Occipital lobe (tissue), 2 donors: Measurements from ENCODE around the gene TSPAN1. TPM values are rescaled to one million over a fixed set of nuclear protein-coding genes. Genes with fewer than 3 reads are reported as not detected.

ENCODE experiments used
- DNase-seq: peaks from one replicate; lab custom pipeline; 2025; lab: John Stamatoyannopoulos, UW
- total RNA-seq: library from RNA; depleted of rRNA; stranded (reverse); fragments of >200 nt; gene quantifications from one replicate; pipeline ENCODE4 v1.2.3, GENCODE V29; 2014

Gene TSPAN1
- total RNA-seq, 1 donor from 2014 or later: 0.31 TPM

DNA sequence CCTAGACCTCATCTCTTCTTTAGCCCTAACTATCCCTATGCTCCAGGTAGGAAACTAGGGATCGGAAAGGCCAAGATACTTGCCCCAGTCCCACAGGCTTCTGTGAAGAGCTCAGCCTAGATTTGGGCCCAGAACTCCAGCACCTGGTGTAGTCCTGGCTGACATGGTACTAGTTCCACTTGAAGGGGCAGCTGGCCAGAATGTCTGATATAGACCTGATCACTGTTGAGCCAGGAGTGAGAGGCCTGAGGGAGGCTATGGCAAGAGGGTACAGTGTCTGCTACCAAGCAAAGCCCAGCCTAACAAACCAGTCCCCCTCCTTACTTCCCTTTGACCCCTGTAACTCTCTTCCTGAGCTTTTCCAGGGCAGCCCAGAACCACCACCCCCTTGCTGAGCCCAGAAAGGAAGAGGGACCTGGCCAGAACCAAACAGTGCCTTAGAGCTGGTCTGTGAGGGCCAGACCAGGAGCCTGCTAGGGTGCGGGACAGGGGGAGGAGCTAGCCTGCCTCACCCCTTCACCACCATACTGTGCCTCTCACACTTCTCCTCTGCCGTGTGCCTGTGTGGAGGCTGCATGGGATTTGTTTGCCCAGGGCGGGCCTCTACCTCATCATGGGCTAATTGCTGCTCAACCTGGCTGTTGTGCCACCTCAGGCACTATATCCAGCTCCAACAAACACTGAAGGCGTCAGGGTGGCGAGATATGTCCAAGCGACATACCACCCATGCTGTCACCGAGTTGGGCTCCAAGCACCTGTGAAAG lies 12.4 kb downstream of the TSPAN1 start:
- no peak for DNase-seq

DNA sequence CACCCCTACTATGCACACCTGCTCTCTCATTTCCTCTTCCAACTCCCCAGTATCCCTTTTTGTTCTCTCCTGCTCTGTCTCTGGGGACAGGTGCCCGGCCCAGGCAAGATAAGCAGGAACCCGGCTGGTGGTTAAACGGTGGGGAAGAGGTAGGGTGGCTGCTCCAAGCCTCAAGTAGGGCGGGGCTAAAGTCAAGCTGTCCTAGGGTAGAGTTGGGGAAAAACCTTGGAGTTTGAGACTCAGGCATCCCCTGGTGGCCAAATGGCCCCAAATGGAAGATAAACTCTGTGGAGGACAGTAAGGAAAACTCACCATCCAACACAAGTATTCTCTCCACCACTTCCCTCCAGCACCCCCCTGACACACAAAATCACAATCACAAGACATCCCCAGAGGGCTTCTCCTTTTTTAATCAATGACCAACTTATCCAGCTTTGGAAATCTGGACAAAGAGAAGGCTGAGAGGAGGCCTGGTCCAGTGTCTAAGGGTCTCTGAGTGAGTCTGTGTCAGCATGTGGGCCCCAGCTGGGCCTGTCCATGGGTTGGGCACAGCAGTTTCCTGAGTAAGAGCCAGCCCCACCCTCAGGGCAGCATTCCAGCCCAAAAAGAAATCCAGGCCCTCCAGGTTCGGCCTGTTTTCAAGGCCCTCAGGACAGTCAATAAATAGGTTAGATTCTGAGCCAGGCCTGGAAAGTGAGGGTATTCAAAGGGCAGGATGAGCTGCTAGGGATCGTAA lies 13.6 kb downstream of the TSPAN1 start:
- no peak for DNase-seq

DNA sequence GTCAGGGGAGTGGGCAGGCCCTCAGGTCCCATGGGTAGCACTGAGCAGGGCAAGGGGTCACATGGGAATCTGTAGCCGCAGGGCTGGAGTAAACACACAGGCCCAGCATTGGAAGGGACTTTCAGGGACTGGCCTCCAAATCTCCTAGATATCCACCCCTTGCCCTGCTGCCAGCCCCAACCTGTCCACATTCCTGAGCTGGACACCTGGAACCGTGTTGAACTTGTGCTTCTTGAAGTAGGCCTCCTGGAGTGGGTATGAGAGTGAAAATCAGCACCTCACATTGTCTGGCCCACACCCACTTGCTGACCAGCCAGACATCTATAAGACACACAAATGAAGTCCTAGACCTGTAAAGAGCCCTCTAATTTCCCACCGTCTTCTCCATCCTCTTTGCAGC lies 15.7 kb downstream of the TSPAN1 start:
- DNase-seq: no peak

DNA sequence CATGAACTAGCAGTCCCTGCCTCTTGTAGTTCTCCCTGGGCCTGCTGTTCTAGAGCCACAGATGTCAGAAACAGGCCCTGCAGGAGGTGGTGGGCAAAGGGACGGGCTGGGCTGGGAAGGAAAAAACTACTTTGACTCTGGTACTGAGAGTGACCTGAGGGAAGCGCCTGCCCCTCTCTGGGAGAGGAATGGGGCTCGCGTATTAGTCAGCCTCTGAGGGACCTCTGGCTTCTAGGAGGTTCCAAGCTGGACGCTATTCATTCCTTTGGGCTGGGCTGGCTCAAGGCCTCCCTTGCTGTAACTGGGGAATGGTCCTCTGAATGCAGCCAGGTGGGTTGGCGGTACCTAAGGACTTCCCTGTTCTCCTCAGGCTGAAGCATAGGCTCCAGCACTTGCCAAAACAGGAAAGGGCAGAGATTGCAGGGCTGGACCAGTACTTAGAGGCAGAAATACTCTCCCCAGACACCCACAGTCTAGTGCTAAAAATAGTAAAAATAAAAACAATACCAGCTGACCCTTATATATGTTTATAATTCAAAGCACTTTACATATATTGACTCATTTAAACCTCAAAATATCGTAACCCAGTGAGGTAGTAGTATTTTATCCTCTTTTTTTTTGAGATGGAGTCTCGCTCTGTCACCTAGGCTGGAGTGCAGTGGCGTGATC lies 16.3 kb downstream of the TSPAN1 start:
- no peak for DNase-seq

DNA sequence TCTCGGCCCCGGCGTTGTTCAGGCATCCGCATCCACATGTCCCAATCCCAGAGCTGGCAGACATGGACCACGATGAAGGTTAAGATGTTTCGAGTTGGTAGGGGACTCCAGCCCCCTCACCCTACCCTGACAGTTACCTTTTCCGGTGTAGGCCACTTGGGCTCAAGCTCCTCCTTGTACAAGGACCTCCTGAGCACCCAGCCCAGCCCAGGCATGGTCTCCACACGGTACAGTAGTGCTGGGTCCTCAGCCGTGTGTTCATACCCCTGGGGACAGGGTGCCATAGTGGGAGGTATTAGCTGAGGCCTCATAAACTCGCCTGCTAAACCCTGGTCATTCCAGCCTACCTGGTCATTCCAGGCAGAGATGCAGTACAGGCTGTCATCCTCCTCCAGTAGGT lies 17.3 kb downstream of the TSPAN1 start:
- no peak for DNase-seq

DNA sequence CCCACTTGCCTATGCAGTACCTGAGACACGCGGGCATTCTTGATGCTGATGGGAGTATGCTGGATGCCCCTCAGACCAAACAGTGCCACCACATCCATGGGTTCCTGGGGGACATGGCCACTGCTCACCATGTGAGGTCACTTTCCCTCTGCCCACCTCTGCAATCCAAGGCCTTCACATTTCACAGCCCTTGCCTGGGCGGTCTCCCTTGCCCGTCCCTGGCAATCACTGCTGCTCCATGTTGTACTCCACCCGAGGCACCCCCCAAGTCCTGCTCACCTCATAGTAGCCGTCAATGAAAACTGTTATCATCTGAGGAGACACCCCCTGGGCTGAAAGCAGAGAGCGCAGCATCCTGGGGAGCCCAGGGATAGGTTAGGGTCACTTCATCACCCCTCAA lies 18.4 kb downstream of the TSPAN1 start:
- no peak for DNase-seq

DNA sequence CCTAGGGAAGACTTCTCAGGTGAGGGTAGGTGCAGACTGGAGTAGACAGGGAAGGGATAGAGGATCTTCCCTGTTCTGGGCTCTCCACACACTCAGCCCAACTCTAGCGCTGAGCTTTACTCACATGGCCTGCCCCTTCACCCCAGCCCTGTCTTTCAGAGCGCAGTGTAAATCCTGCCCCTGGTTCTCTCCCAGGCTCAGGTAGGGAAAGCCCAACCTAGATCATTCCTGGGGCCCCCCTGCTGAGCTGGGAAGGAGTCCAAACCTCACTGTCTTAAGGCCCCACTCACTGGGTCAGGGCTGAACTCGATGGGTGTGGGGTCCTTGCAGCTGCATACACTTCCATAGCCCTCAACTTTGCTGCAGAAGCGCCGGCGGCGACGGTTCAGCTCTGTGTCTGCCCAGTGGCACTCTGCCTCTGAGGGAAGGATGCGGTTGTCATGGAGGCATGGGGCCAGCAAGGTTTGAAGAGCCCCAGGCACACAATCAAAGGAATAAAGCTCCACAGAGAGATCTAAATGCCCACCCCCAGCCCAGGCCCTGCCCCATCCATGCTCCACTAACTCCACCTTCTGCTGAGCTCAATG lies 19.2 kb downstream of the TSPAN1 start:
- no peak for DNase-seq

DNA sequence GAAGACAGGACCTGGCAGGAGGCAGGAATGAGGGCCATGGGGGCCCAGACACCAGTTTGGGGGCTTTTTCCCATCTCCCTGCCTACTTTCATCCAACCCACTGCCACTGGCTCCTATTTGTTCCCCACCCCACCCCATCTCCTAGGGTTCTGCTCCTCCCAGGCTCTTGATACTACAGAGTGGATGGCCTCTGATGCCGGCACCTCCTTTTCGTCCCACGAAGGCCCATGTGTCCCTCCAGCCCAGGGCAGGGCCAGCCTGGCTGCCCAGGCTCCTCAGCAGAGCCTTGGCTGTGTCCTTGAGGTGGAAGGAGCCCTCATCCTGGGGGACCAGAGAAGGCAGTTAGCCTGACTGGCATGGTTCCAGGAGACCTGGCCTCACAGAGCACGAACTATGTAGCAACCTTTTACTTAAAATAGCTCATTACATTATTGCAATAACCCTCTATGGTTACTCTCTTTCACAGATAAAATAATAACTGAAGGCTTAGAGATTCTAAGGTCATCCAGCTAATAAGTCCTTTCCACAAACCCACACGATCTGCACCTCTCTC lies 19.8 kb downstream of the TSPAN1 start:
- DNase-seq: no peak

DNA sequence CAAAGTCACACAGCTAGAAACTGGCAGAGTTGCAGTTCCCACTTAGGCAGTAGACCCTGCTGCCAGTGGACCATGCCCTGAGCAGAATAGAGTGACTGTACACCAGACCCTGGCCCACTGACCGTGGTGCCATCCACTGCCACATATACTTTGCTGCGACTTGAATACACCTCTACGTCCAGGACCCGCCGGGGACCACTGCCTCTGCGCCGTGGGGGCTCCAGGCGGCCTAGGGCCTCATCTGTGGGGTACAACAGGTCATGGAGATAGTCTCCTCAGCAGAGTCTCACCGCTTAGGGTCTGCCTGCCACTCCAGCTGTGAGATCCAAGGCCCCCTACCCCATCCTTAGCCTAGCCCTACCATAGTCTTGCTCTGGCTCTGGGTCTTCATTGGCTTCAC lies 21.7 kb downstream of the TSPAN1 start:
- DNase-seq: no peak

DNA sequence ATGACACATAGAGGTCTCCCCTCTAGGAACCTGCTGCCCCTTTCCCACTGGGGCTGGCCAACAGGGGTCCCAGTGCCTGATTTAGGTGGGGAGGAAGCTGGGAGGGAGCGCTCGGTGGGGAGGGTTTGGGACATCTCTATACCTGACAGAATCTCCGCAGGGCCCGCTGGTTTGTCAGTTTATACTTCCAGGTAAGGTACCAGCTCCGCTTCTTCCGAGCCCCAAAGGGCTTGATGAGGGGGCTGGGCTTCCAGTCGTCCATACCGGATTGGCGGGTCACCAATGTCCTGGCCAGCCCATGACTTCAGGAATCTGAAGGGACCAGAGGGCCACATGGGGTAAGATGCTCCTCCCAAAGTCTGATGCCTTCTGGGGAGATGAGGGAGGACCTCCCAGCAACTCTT lies 22.7 kb downstream of the TSPAN1 start:
- no peak for DNase-seq

DNA sequence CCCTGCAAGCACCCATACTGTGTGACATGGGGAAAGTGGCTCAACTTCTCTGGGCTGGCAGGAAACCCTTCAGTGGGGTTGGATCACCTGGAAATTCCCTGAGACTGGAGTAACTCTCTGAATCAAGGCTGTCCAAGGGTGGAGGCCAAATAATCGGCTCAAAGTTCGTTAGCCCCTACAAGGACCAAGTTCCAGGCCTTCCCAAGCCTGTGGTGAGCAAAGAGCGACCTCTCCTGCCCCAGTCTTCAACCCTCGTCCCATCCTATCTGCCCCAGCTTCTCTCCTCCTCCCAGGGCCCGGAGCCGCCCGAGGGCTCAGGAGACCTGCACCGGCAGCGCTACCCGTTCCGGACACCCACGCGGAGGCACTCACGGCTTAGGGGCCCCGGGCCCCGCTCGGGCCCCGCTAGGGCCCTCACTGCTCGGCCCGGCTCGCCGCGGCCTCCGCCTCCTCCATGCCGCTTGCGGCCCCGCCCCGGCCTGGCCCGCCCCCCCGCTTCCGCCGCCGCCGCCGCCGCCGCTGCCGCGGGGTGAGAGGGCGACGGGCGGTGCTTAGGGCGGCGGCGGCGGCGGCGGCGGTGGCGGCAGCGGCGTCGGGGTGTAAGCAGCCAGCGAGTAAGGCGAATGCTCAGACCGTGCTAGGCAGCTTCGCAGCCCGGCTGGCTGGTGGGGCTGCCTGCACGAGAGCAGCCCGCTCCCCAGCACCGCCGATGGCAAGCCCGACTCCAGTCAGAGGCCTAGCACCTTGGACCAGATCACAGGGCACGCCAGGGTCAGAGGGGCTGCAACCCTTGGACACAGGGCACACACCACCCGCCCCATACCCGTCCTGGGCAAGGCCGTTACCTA lies 23.3 kb downstream of the TSPAN1 start, which contains the start of gene POMGNT1:
Gene POMGNT1, minus strand, starts transcription at position 471 of the 848 bp plus-strand sequence. CDS start 613 bp downstream, outside the sequence.
- peak; percentile 60 for DNase-seq

DNA sequence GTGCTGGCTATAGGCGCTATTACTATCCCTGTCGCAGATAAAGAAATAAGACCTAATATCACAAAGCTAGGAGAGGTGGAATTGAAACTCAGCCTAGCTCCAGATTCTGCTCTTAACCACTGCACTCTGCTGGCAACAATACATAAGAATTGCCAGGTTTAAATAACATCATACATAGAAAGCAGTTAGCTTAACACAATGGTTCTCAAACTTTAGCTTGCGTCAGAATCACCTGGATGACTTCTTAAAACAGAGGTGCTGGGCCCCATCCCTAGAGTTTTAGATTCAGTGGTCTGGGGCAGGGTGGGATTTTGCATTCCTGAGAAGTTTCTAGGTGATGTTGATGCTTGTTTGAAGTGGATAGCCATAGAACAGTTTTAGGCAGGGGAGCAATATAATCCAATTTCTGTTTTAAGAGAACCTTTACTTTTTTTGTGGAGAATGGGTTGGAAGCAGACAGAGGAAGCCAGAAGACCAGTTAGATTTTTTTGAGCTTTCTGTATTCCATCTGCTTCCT lies 24.4 kb downstream of the TSPAN1 start:
- DNase-seq: no peak

DNA sequence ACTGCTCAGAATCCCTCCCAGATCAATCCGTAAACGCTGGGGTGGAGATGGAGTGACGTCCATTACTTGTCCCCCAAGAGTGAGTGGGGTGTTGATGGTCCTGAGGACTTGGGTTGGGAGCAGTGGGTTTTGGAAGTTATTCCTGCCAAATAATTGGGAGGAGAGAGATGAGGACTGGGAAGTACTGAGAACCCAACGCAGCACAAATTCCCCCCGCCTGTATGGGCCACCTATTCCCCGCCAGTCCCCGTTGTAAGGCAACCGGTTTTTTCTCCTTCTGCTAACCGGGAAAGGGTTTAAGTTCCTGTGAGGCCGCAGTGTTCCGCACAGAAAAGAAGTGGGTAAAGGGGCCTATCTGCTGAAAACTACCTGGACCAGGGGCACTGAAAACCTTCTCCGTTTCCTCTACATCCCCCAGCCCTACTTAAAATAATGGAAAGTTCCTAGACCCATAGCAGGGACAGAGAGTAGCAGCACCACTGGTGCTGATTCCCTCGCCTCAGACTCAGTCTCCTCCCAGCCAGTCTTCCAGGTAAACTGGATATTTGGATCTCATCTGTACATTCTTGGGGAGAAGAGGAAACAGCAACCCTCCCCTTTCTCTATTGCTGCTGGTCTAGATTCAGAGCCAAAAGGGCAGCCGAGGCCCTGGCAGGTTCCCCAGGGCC lies 29.0 kb downstream of the TSPAN1 start:
- no peak for DNase-seq

DNA sequence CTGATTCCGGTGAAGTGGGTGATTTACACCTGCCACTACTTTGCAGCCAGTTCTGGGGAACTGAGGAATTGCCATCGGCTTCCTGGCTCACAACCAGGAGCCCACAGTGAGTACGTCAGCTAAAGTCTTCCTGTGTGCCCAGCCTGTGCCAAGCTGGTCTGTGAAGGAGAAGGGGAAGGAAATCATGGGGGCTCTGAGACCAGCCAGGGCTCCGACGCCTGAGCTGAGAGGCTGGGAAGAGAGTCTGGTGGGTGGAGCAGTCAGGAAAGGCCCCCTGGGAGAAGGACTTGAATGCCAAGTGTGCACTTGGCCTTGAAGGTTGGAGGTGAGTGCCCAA lies 29.5 kb downstream of the TSPAN1 start:
- no peak for DNase-seq

DNA sequence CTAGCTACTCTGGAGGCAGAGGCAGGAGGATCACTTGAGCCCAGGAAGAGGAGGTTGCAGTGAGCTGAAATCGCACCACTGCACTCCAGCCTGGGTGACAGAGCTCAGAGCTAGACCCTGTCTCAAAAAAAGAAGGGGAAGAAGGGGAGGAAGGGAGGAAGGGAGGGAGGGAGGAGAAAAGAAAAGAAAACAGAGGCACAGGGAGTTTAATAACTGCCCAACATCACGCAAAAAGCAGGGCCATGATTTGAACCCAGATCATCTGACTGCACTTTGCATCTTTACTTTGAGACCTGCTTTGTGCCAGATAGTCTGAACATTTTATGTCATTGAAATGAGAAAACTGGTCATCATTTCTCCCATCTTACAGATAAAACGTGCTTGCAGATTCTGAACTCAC lies 30.3 kb downstream of the TSPAN1 start:
- DNase-seq: no peak

DNA sequence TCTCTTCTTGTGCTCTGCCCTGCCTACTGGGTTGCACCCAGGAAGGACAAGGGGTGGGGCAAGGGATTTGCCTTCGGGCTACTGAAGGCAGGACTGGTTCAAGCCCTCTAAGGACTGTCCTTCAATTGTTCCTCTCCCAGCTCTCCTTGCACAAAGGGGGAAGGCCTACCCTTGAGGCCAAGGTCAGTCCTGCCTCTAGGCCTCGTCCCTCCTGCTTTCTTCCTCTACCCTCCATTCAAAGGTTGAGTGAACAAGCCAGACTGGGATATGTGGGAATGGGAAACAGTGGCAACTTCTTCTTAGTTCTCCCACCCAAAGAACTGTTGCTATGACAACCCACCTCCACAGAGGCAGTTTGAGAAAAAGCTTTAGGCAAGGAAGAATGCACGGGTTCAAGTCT lies 30.9 kb downstream of the TSPAN1 start:
- DNase-seq: no peak

DNA sequence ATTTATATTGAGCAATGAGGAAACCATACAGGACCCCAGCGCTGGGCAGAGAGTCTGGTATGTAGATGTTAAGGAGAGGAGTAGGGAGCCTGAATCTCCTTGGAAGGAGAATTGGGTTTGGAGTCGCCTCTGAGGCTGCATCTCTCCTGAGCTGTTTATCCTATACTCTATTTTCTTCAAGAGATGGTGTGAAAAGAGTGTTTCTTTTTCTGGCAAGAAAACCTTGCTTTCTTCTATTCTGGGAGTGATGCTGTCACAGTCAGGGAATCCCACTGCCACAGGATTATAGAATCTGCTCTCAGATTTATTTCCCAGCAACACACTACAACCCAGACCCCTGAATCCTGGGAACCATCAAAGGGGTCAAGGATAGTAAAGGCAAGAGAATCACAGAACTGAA lies 31.5 kb downstream of the TSPAN1 start:
- DNase-seq: no peak

DNA sequence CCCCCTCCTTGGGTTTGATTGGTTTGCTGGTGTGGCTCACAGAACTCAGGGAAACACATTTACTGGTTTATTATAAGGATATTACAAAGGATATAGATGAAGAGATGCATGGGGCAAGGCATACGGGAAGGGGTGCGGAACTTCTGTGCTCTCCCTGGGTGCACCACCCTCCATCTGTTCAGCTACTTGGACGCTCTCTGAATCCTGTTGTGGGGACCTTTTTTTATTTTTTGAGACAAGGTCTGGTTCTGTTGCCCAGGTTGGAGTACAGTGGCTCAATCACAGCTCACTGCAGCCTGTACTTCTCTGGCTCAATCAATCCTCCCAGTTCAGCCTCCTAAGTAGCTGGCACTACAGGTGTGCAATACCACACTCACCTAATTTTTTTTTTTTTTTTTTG lies 35.7 kb downstream of the TSPAN1 start:
- no peak for DNase-seq

DNA sequence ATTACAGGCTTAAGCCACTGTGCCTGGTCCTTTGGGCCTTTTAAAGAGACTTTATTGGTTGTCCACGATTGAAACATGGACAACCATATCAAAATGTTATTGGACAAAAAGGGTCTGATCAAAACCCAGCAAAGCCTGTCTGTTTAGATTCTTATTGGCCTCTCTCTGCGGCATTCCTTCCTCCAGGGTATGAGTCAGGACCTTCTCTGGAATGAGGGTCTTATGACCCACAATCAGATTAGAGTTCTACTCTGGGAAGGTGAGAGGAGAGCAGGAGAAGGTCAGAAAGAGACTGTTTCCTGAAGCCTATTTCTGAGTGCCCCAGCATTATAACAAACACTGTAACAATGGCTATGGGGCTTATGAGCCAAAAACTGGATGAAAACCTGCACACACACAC lies 36.2 kb downstream of the TSPAN1 start:
- no peak for DNase-seq

DNA sequence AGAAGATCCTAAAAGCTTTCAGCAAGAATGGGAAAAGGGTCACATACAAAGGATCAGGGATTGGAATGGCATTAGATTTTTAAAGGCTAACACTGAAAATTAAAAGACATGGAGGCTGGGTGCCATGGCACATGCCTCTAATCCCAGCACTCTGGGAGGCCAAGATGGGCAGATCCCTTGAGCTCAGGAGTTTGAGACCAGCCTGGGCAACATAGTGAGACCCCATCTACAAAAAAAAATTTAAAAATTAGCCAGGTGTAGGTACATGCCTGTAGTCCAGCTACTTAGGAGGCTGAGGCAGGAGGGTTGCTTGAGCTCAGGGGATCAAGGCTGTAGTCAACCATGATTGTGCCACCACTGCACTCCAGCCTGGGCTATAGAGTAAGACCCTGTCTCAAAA lies 40.6 kb downstream of the TSPAN1 start:
- no peak for DNase-seq
